HUDEP-2 (cell line): ENCODE measurements around the gene KLK15.
"Not testable (repeated sequence)": the region's sequence is repeated elsewhere in the genome, so short reads cannot be mapped to it uniquely, and the experiment has no call there.

Experiments used
- DNase-seq, 76 experiments: peaks; one replicate each; lab custom pipeline; 2025; ENCODE audit not compliant: unreplicated experiment in 76 of 76; lab: John Stamatoyannopoulos, UW

The KLK15 gene

GRCh38 chr19:50821622-50822021 is 11.8 kb downstream of the KLK15 start:
- DNase-seq, result no peak

- DNase-seq, result no peak
Observed at GRCh38 chr19:50821248-50821612, 12.1 kb downstream of the KLK15 start.

GRCh38 chr19:50820549-50821247 is 12.7 kb downstream of the KLK15 start:
- DNase-seq, result peak in 7 of 76 experiments; percentile 9 to 41 (median 21)

GRCh38 chr19:50820086-50820485 is 13.3 kb downstream of the KLK15 start:
- DNase-seq, result peak in 21 of 76 experiments; percentile 9 to 47 (median 27)

GRCh38 chr19:50819636-50820035 is 13.7 kb downstream of the KLK15 start:
- DNase-seq, result no peak

- no peak for DNase-seq
Observed at GRCh38 chr19:50818859-50819472, 14.4 kb downstream of the KLK15 start.

GRCh38 chr19:50817941-50818858 is 15.2 kb downstream of the KLK15 start:
- peak in 73 of 76 experiments; percentile 22 to 98 (median 88) for DNase-seq

- no peak for DNase-seq
Observed at GRCh38 chr19:50815439-50815838, 17.9 kb downstream of the KLK15 start.

- DNase-seq, result peak in 1 of 76 experiments; percentile 25
Observed at GRCh38 chr19:50814883-50815282, 18.5 kb downstream of the KLK15 start.

GRCh38 chr19:50812474-50812873 is 20.9 kb downstream of the KLK15 start:
- DNase-seq, result no peak

GRCh38 chr19:50811622-50812238 is 21.6 kb downstream of the KLK15 start:
- DNase-seq, result not testable (repeated sequence)

- no peak for DNase-seq
Observed at GRCh38 chr19:50808856-50809255, 24.5 kb downstream of the KLK15 start.

GRCh38 chr19:50804420-50805272 is 28.7 kb downstream of the KLK15 start:
- DNase-seq, result peak; percentile 95 to 100 (median 100)

- DNase-seq, result peak in 31 of 76 experiments; percentile 17 to 72 (median 51)
Observed at GRCh38 chr19:50803633-50804419, 29.5 kb downstream of the KLK15 start.

GRCh38 chr19:50801107-50801506 is 32.3 kb downstream of the KLK15 start:
- DNase-seq, result no peak

- DNase-seq, result no peak
Observed at GRCh38 chr19:50799547-50799851, 33.9 kb downstream of the KLK15 start.

GRCh38 chr19:50798659-50799546 is 34.5 kb downstream of the KLK15 start:
- DNase-seq, result peak in 1 of 76 experiments; percentile 14
